ENCODE results near the gene PDE6D.

Gene PDE6D

GRCh38 chr2:231709636-231709980 is 71.5 kb downstream of the PDE6D start:
- no peaks in the 10 kb centered on the region for H3K9me3 ChIP-seq (ENCODE audit: control insufficient read depth, insufficient read depth, low read length)
- peaks cover 9% of the 10 kb centered on the region; the same call in 1 of the 2 replicates for H3K4me1 ChIP-seq (ENCODE audit: insufficient read depth, low read length)
- peaks cover 15% of the 10 kb centered on the region for H3K36me3 ChIP-seq (ENCODE audit: insufficient read depth, low read length)
- peak overlapping the region; percentile 90 for H3K9ac ChIP-seq (ENCODE audit: low read depth, low read length)

DNA sequence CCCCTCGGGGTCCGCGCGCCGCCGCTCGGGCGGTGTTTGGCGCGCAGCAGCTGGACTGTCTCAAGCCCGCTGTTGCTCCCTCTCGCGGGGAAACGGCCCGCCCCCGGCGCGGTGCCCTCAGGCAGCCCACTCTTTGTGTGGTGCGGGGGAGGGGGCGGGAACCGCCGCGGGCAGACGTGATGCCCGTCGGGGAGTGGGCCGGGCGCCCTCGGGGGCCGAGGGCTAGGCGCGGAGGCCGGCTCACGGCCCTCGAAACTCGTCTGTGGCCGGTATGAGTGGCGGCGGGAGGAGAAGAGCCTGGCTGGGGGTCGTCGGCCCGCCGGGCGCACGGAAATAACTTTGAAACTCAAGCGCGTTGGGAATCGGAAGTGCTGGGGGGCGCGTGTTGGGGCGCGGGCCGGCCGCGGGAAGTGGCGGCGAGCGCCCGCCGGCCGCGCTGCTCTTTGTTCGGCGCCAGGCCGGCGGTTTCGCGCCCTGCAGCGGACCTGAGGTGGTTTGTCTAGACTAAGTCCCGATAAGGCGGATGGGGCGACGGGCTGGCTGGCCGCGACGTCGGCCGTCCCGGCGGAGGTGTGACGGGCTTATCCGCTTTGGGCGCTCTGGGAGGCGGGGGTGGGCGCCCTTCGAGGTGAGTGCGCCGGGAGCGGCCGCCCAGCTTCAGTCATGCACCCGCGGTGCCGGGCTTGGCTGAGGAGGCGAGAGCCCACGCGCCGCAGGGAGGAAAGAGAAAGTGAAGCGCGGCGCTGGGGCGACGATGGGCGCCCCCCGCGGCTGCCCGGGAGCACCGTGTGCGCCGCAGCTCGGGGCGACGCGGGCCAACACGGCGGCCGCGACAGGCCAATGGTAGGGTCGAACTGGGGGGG is 72.1 kb downstream of the PDE6D start:
- Histone ChIP-seq H3K36me3 (ENCODE audit: insufficient read depth, low read length) (peaks cover 15% of the 10 kb centered on the region), H3K4me1 (ENCODE audit: insufficient read depth, low read length) (peaks cover 9% of the 10 kb centered on the region; the same call in 1 of the 2 replicates), H3K9me3 (ENCODE audit: control insufficient read depth, insufficient read depth, low read length) (no peaks in the 10 kb centered on the region), H3K9ac (ENCODE audit: low read depth, low read length) (peak overlapping the region; percentile 90)

DNA sequence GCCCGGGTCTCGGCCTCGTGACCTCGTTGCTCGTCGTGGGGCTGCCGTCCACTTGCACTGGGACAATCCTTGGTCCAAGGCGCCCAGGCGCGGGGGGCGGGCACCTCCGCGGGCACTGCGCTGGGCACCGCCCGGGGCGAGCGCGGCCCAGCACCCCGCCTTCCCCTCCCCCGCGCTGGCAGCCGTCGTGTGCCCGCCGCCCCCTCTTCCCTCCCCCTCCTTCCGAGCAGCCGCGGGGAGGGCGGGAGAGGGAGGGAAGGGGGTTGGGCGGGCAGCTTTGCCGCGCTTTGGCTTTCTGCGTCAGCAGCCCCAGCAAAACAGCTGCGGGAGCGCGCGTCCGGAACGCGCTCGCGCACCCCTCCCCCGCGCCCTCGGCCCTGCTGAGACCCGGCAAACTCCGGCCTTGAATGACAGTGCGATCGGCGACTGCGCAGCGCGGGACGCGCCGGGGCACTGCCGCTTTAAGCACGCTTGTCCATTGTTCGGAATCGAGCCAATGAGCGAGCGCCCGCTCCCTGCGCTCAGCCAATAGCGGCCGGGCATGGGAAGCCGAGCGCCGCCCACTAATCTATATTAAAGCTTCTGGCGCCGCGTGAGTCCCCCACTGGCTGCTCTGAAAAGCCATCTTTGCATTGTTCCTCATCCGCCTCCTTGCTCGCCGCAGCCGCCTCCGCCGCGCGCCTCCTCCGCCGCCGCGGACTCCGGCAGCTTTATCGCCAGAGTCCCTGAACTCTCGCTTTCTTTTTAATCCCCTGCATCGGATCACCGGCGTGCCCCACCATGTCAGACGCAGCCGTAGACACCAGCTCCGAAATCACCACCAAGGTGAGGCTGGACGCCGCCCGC is 72.9 kb downstream of the PDE6D start, which contains the start of gene PTMA:
Gene PTMA, plus strand, starts transcription at position 599 of the 846 bp plus-strand sequence. Its CDS starts 182 bp downstream, at position 781.
- Histone ChIP-seq H3K4me1 (ENCODE audit: insufficient read depth, low read length) (peaks cover 9% of the 10 kb centered on the region; the same call in 1 of the 2 replicates), H3K9ac (ENCODE audit: low read depth, low read length) (peak within 1 kb of the TSS; percentile 90), H3K9me3 (ENCODE audit: control insufficient read depth, insufficient read depth, low read length) (no peaks in the 10 kb centered on the region), H3K36me3 (ENCODE audit: insufficient read depth, low read length) (peaks cover 15% of the 10 kb centered on the region)

- peaks cover 15% of the 10 kb centered on the region for H3K36me3 ChIP-seq (ENCODE audit: insufficient read depth, low read length)
- H3K9ac ChIP-seq (ENCODE audit: low read depth, low read length), result peak overlapping the region; percentile 90
- no peaks in the 10 kb centered on the region for H3K9me3 ChIP-seq (ENCODE audit: control insufficient read depth, insufficient read depth, low read length)
- H3K4me1 ChIP-seq (ENCODE audit: insufficient read depth, low read length), result peaks cover 9% of the 10 kb centered on the region; the same call in 1 of the 2 replicates
These were observed 73.5 kb downstream of the PDE6D start for GRCh38 chr2:231707625-231707926.

DNA sequence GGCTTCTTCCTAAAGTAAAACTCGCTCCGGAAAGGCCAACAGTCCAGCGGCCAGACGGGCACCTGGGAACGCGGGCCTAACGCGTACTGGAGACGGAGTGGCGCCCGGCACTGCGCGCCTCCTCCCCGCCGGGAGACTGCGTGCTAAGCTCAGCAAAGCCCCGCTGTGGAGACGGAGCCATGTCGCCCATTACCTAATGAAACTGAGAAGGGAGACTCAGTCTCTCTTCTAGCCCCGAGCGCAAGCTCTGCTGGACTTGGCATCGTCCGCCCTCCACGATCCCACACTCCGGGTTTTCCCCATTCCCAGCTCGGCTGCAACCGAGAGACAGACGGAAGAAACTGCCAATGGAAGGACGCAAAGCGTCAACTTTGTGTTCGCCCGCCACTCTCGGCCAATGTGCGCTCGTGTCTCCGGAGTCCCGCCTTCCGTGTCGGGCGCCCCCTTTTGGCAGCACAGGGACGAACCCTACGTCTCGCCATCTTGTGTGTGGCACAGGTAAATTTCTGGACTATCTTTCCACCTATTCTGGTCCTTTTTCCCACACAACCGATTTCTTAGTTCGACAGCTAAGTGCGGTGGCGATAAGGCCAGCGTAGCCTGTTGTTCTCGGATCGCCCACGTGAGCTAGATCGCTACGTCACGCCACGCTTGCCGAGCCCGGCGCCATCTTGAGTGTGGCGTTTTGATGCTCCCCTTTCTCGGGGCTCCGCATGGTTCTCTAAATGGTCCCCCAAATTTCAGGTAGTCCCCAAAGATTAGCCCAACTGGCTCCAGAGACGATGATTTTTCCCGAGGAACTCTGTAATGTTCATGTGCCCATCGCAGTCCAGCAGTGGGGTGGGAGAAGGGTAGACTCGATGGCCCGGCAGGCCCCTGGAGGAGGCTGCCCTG is 74.1 kb downstream of the PDE6D start:
- H3K4me1 ChIP-seq (ENCODE audit: insufficient read depth, low read length), result peaks cover 7% of the 10 kb centered on the region; the same call in 1 of the 2 replicates
- H3K9me3 ChIP-seq (ENCODE audit: control insufficient read depth, insufficient read depth, low read length), result no peaks in the 10 kb centered on the region
- H3K36me3 ChIP-seq (ENCODE audit: insufficient read depth, low read length), result peaks cover 9% of the 10 kb centered on the region
- peak overlapping the region; percentile 90 for H3K9ac ChIP-seq (ENCODE audit: low read depth, low read length)

GRCh38 chr2:231704017-231704416 is 77.1 kb downstream of the PDE6D start:
- H3K4me1 ChIP-seq (ENCODE audit: insufficient read depth, low read length), result peaks cover 4% of the 10 kb centered on the region; the same call in 1 of the 2 replicates
- no peaks in the 10 kb centered on the region for H3K9me3 ChIP-seq (ENCODE audit: control insufficient read depth, insufficient read depth, low read length)
- no peak overlapping the region for H3K9ac ChIP-seq (ENCODE audit: low read depth, low read length)
- no peaks in the 10 kb centered on the region for H3K36me3 ChIP-seq (ENCODE audit: insufficient read depth, low read length)

GRCh38 chr2:231701456-231702373 is 79.4 kb downstream of the PDE6D start:
- no peak overlapping the region for H3K9ac ChIP-seq (ENCODE audit: low read depth, low read length)

DNA sequence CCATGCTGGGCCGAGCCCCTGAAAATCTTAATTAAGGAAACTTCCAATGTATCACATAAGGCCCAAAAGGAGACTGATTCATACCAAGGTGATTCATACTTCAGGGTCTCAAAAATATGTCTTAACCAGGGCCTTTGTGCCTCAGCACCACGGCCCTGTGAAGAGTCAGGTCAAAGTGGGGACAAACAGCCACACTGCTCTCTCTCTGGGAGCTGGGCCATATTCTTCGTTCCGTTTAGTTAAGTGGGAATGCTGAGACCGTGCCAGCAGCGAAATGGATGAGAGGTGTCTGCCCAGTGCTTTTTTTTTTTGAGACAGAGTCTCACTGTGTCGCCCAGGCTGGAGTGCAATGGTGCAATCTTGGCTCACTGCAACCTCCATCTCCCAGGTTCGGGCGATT is 82.1 kb downstream of the PDE6D start:
- no peak overlapping the region for H3K9ac ChIP-seq (ENCODE audit: low read depth, low read length)
- H3K4me1 ChIP-seq (ENCODE audit: insufficient read depth, low read length), result peaks cover 4% of the 10 kb centered on the region; the same call in 1 of the 2 replicates
- no peaks in the 10 kb centered on the region for H3K9me3 ChIP-seq (ENCODE audit: control insufficient read depth, insufficient read depth, low read length)
- no peaks in the 10 kb centered on the region for H3K36me3 ChIP-seq (ENCODE audit: insufficient read depth, low read length)

More at GRCh38 chr2:231701456-231702373, 79.4 kb downstream of the PDE6D start:
- peaks cover 4% of the 10 kb centered on the region; the same call in 1 of the 2 replicates for H3K4me1 ChIP-seq (ENCODE audit: insufficient read depth, low read length)
- no peaks in the 10 kb centered on the region for H3K36me3 ChIP-seq (ENCODE audit: insufficient read depth, low read length)
- H3K9me3 ChIP-seq (ENCODE audit: control insufficient read depth, insufficient read depth, low read length), result no peaks in the 10 kb centered on the region

- no peak overlapping the region for H3K9ac ChIP-seq (ENCODE audit: low read depth, low read length)
- no peaks in the 10 kb centered on the region for H3K9me3 ChIP-seq (ENCODE audit: control insufficient read depth, insufficient read depth, low read length)
- H3K4me1 ChIP-seq (ENCODE audit: insufficient read depth, low read length), result no peaks in the 10 kb centered on the region; the same call in 1 of the 2 replicates
- H3K36me3 ChIP-seq (ENCODE audit: insufficient read depth, low read length), result no peaks in the 10 kb centered on the region
These were observed 85.1 kb downstream of the PDE6D start for GRCh38 chr2:231696004-231696367.

- Histone ChIP-seq H3K9ac (ENCODE audit: low read depth, low read length) (no peak overlapping the region), H3K9me3 (ENCODE audit: control insufficient read depth, insufficient read depth, low read length) (no peaks in the 10 kb centered on the region), H3K4me1 (ENCODE audit: insufficient read depth, low read length) (no peaks in the 10 kb centered on the region; the same call in 1 of the 2 replicates), H3K36me3 (ENCODE audit: insufficient read depth, low read length) (no peaks in the 10 kb centered on the region)
These were observed 87.1 kb downstream of the PDE6D start for GRCh38 chr2:231693956-231694355.

DNA sequence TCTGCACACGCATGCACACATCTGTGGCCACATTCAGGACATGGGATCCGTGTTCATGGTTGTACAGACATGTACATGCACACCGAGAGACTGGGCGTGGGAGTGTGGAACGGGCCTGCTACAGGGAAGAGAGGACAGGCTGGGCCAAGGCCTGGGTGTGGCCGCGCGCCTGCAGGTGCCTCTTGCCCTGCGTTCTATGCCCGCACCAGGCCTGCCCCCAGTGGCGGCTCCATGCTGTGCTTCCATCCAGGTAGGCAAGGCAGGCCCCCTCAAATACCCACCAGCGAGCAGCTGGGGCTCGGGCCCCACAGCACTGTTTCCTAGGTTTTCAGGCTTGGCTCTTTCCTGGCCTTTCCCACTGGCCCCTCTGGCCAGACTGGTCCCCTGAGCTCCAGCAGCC is 88.2 kb downstream of the PDE6D start:
- no peak overlapping the region for H3K9ac ChIP-seq (ENCODE audit: low read depth, low read length)
- no peaks in the 10 kb centered on the region for H3K9me3 ChIP-seq (ENCODE audit: control insufficient read depth, insufficient read depth, low read length)
- H3K4me1 ChIP-seq (ENCODE audit: insufficient read depth, low read length), result no peaks in the 10 kb centered on the region; the same call in 1 of the 2 replicates
- no peaks in the 10 kb centered on the region for H3K36me3 ChIP-seq (ENCODE audit: insufficient read depth, low read length)

GRCh38 chr2:231691251-231691772 is 89.8 kb downstream of the PDE6D start:
- Histone ChIP-seq H3K9me3 (ENCODE audit: control insufficient read depth, insufficient read depth, low read length) (no peaks in the 10 kb centered on the region), H3K9ac (ENCODE audit: low read depth, low read length) (no peak overlapping the region), H3K4me1 (ENCODE audit: insufficient read depth, low read length) (peaks cover 5% of the 10 kb centered on the region), H3K36me3 (ENCODE audit: insufficient read depth, low read length) (no peaks in the 10 kb centered on the region)
